Keratinocyte (primary cell): ENCODE results near the gene CYTH1. TPM values are rescaled to one million over a fixed set of nuclear protein-coding genes. Genes with fewer than 3 reads are reported as not detected.
A peak's percentile ranks its signal among the peaks of the same experiment; 100 is the strongest.

Source experiments
- DNase-seq: peaks from one replicate; pipeline ENCODE4 v3.0.0-alpha.2; 2011; ENCODE audit warnings: low read depth, missing footprints, low spot score
- FAIRE-seq: peaks from 2 replicates; lab custom pipeline; 2011; peaks lifted over from hg19 to GRCh38; lab: Jason Lieb, UNC
- H2AFZ ChIP-seq: 2 replicates; pipeline ENCODE4 v1.6.0; 2012; ENCODE audit warnings: low read length, control low read depth, inconsistent platforms; ENCODE audit not compliant: control insufficient read depth
- H3K27ac ChIP-seq: 2 replicates; pipeline ENCODE4 v1.5.1; 2011; ENCODE audit warnings: low read length; ENCODE audit not compliant: control insufficient read depth, insufficient read depth
- H3K27me3 ChIP-seq: 3 replicates; pipeline ENCODE4 v1.6.0; 2011; ENCODE audit warnings: low read length; ENCODE audit not compliant: control insufficient read depth, insufficient read depth; ENCODE audit errors: extremely low read depth
- H3K36me3 ChIP-seq, 2 experiments: 2 replicates in 1 of 2; 3 replicates in 1 of 2; pipeline ENCODE4 v1.5.1; 2011; ENCODE audit warnings: low read length in 2 of 2, mild to moderate bottlenecking in 1 of 2; ENCODE audit not compliant: control insufficient read depth in 2 of 2, insufficient read depth in 2 of 2; ENCODE audit errors: extremely low read depth in 1 of 2
- H3K4me1 ChIP-seq: 3 replicates; pipeline ENCODE4 v1.5.1; 2011; ENCODE audit warnings: low read length; ENCODE audit not compliant: control insufficient read depth, insufficient read depth; ENCODE audit errors: extremely low read depth
- H3K4me2 ChIP-seq: 3 replicates; pipeline ENCODE4 v1.6.0; 2011; ENCODE audit warnings: low read depth, low read length; ENCODE audit not compliant: control insufficient read depth, insufficient read depth; ENCODE audit errors: extremely low read depth
- H3K4me3 ChIP-seq, 3 experiments: fragments of 200-600 bp in 1 of 3; sonication (generic) in 1 of 3; 2 replicates in 2 of 3; 3 replicates in 1 of 3; pipeline ENCODE4 v1.5.1; 2011 to 2016; ENCODE audit warnings: low read length in 3 of 3, mild to moderate bottlenecking in 3 of 3, control low read depth in 2 of 3, inconsistent platforms in 1 of 3, low read depth in 1 of 3, mixed read lengths in 1 of 3, mixed run types in 1 of 3, moderate library complexity in 1 of 3; ENCODE audit not compliant: control insufficient read depth in 2 of 3, insufficient read depth in 2 of 3; ENCODE audit errors: extremely low read depth in 1 of 3
- H3K79me2 ChIP-seq: 2 replicates; pipeline ENCODE4 v1.6.0; 2012; ENCODE audit warnings: low read length; ENCODE audit not compliant: control insufficient read depth, insufficient read depth
- H3K9ac ChIP-seq: 3 replicates; pipeline ENCODE4 v1.6.0; 2011; ENCODE audit warnings: low read length; ENCODE audit not compliant: control insufficient read depth, insufficient read depth; ENCODE audit errors: extremely low read depth
- H3K9me1 ChIP-seq: 3 replicates; pipeline ENCODE4 v1.6.0; 2011; ENCODE audit warnings: low read length; ENCODE audit not compliant: control insufficient read depth, insufficient read depth; ENCODE audit errors: extremely low read depth
- H3K9me3 ChIP-seq: 2 replicates; pipeline ENCODE4 v1.5.1; 2012; ENCODE audit warnings: low read depth, low read length; ENCODE audit not compliant: control insufficient read depth
- H4K20me1 ChIP-seq: 3 replicates; pipeline ENCODE4 v1.6.0; 2011; ENCODE audit warnings: low read length; ENCODE audit not compliant: control insufficient read depth, insufficient read depth; ENCODE audit errors: extremely low read depth
- EZH2 ChIP-seq: IDR thresholded peaks from one replicate; pipeline ENCODE4 v1.6.1; 2012; ENCODE audit warnings: inconsistent platforms, mild to moderate bottlenecking, low read length, moderate library complexity
- dilution Hi-C: fragments of 300-500 bp; cut with MboI; formaldehyde crosslinking; loops from one replicate; pipeline ENCODE4 v1.7.0; 2020; ENCODE audit warnings: low sequenced_read_pairs; ENCODE audit not compliant: extremely low pct_ligation_motif_present
- polyA plus RNA-seq, 5 experiments: library from polyadenylated mRNA; depleted of rRNA in 3 of 5; stranded (reverse) in 3 of 5; stranded (forward) in 1 of 5; unstranded in 1 of 5; fragments of >200 nt; gene quantifications; 1 replicate in 1 of 5; 2 replicates in 3 of 5; 3 replicates in 1 of 5; pipeline versions ENCODE4 v1.2.1 to v1.2.3, GENCODE V29; 2011 to 2012; ENCODE audit warnings: missing spikeins in 2 of 5, low read depth in 1 of 5, low replicate concordance in 1 of 5
- TF ChIP-seq, protein P1 (sequence below), 3 experiments: IDR thresholded peaks in 1 of 3; conservative IDR thresholded peaks in 1 of 3; optimal IDR thresholded peaks in 1 of 3; 2 replicates in 2 of 3; 3 replicates in 1 of 3; pipeline versions ENCODE3 to v1.5.1; 2011; ENCODE audit warnings: low read length in 3 of 3, mild to moderate bottlenecking in 3 of 3, moderate library complexity in 2 of 3, control low read depth in 1 of 3, inconsistent platforms in 1 of 3; ENCODE audit not compliant: insufficient read depth in 2 of 3; ENCODE audit errors: extremely low read depth in 1 of 3

Gene CYTH1
- polyA plus RNA-seq, 1 donor (not counting 4 experiments of a cell fraction or from before 2014, with no cell fraction given) = 28.3 TPM

- dilution Hi-C loops = no loop called here
- Histone ChIP-seq H3K4me1 (peaks cover 17% of the 10 kb centered on the region), H3K27ac (no peak overlapping the region), H3K9me1 (peaks cover 3% of the 10 kb centered on the region), H3K4me3 (no peak overlapping the region), H3K9ac (no peak overlapping the region), H2AFZ (no peak overlapping the region), H3K4me2 (peak overlapping the region; percentile 34), H4K20me1 (no peaks in the 10 kb centered on the region), H3K27me3 (no peaks in the 10 kb centered on the region), H3K36me3 (no peaks in the 10 kb centered on the region), H3K9me3 (no peaks in the 10 kb centered on the region), H3K79me2 (peaks cover 74% of the 10 kb centered on the region)
- DNase-seq = no peak
- TF ChIP-seq, protein P1, sequence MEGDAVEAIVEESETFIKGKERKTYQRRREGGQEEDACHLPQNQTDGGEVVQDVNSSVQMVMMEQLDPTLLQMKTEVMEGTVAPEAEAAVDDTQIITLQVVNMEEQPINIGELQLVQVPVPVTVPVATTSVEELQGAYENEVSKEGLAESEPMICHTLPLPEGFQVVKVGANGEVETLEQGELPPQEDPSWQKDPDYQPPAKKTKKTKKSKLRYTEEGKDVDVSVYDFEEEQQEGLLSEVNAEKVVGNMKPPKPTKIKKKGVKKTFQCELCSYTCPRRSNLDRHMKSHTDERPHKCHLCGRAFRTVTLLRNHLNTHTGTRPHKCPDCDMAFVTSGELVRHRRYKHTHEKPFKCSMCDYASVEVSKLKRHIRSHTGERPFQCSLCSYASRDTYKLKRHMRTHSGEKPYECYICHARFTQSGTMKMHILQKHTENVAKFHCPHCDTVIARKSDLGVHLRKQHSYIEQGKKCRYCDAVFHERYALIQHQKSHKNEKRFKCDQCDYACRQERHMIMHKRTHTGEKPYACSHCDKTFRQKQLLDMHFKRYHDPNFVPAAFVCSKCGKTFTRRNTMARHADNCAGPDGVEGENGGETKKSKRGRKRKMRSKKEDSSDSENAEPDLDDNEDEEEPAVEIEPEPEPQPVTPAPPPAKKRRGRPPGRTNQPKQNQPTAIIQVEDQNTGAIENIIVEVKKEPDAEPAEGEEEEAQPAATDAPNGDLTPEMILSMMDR (optimal IDR thresholded peaks at IDR 0.05 in 1 of 3, IDR thresholded peaks at IDR 0.05 in 1 of 3, conservative IDR thresholded peaks at IDR 0.05 in 1 of 3; ENCODE audit: extremely low read depth in 1 of 3, insufficient read depth in 2 of 3, low read length in 3 of 3) = no peak
- no peak for TF ChIP-seq EZH2
- FAIRE-seq = no peak
Observed at GRCh38 chr17:78771758-78772382, 10.2 kb downstream of the CYTH1 start.

DNA sequence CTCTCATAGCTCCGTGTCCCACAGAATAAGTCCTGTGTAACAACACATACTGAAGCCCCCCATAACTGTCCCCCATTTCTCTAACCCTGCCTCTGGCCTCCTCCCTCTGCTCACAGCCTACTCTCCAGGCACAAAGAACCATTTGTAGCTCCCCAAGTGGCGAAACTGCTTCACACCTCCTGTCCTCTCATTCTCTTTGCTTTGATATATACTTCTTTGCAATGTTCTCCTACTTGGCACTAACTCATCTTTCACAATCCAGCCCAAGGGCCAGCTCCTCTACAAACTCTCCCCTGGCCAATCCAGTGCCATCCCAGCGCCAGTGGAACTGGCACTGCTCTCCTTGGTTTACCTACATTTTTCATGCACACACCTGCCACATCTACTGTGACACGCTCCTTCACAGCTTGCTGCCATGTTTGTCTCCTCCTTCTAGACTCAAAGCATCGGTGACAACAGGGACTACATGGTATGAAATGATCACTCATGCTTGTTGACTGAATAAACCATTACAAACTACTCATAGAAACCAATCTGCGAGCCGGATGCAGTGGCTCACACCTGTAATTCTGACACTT is 12.8 kb downstream of the CYTH1 start:
- no peak for FAIRE-seq
- no peaks in the 10 kb centered on the region for H3K9me1 ChIP-seq
- H3K4me1 ChIP-seq = peaks cover 22% of the 10 kb centered on the region
- H3K27me3 ChIP-seq = no peaks in the 10 kb centered on the region
- H3K9me3 ChIP-seq = no peaks in the 10 kb centered on the region
- no peak overlapping the region for H2AFZ ChIP-seq
- H3K36me3 ChIP-seq = no peaks in the 10 kb centered on the region
- no peak for DNase-seq
- H3K27ac ChIP-seq = no peak overlapping the region
- H4K20me1 ChIP-seq = peaks cover 8% of the 10 kb centered on the region
- dilution Hi-C loops = no loop called here
- H3K9ac ChIP-seq = no peak overlapping the region
- no peak for TF ChIP-seq EZH2
- TF ChIP-seq, protein P1 (optimal IDR thresholded peaks at IDR 0.05 in 1 of 3, IDR thresholded peaks at IDR 0.05 in 1 of 3, conservative IDR thresholded peaks at IDR 0.05 in 1 of 3; ENCODE audit: extremely low read depth in 1 of 3, insufficient read depth in 2 of 3, low read length in 3 of 3) = peak in 1 of 3 experiments; percentile 32
- H3K4me2 ChIP-seq = no peak overlapping the region
- H3K79me2 ChIP-seq = peaks cover 70% of the 10 kb centered on the region
- H3K4me3 ChIP-seq = no peak overlapping the region
